ENCODE data around the gene GP1BA.
A peak's percentile ranks its signal among the peaks of the same experiment; 100 is the strongest.
"Not testable (repeated sequence)": the region's sequence is repeated elsewhere in the genome, so short reads cannot be mapped to it uniquely, and the experiment has no call there.

The GP1BA gene

DNA sequence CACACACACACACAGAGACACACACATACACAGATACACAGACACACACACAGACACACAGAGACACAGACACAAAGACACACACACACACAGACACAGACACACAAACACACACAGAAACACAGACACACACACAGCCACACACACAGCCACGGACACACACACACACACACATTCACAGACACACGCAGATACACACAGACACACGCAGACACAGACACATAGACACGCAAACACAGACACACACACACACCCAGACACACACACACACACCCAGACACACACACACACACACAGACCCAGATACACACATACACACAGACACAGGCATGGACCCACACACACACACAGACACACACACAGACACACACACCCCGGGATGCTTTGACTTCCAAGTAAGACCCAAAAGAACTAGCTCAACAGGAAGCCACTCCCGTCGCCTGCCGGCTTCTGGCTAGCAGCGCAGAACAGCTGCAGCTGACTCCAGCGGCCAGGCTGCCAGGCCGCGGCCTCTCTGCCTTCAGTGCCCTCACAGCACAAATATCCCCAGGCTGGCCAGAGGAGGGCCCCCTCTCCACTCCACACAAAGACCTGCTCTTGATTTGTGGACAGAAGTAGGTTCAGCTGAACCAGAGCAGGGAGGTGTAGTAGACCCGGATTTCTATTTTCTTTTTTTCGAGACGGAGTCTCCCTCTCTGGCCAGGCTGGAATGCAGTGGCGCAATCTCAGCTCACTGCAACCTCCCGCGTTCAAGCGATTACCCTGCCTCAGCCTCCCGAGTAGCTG, 23.2 kb upstream of the GP1BA start:
- Histone ChIP-seq H3K4me1 (ENCODE audit: insufficient read depth, low read length) (peaks cover 8% of the 10 kb centered on the region), H3K4me3 (ENCODE audit: low read length) (peak overlapping the region; percentile 31)

DNA sequence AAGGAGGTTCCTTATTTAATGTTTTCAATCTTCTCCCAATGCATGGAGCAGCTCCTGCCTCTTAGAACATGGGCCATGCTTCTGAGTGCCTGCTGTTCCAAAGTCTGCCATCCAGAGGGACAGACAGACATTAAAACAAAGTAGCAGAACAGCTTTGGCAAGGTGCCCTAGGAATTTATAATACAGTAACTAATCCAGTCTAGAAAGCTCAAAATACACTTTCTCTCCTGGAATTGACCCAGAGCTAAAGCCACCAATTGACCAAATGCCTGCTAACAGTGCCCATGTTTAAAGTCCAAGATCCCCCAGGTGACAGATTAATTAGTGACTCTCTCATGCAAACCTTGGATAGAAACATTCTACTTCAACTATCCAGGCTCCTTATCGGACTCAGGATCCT, 18.1 kb upstream of the GP1BA start:
- Histone ChIP-seq H3K4me3 (ENCODE audit: low read length) (no peak overlapping the region), H3K36me3 (ENCODE audit: insufficient read depth, low read length) (no peaks in the 10 kb centered on the region), H2AFZ (ENCODE audit: low read depth, low read length) (no peak overlapping the region), H3K27me3 (ENCODE audit: insufficient read depth, low read length) (no peaks in the 10 kb centered on the region), H3K4me1 (ENCODE audit: insufficient read depth, low read length) (no peaks in the 10 kb centered on the region), H3K9me3 (ENCODE audit: low read length) (no peaks in the 10 kb centered on the region)

More for the DNA sequence above, 23.2 kb upstream of the GP1BA start:
- Histone ChIP-seq H3K9me3 (ENCODE audit: low read length) (no peaks in the 10 kb centered on the region), H2AFZ (ENCODE audit: low read depth, low read length) (peak overlapping the region; percentile 70), H3K36me3 (ENCODE audit: insufficient read depth, low read length) (no peaks in the 10 kb centered on the region), H3K27me3 (ENCODE audit: insufficient read depth, low read length) (no peaks in the 10 kb centered on the region)

DNA sequence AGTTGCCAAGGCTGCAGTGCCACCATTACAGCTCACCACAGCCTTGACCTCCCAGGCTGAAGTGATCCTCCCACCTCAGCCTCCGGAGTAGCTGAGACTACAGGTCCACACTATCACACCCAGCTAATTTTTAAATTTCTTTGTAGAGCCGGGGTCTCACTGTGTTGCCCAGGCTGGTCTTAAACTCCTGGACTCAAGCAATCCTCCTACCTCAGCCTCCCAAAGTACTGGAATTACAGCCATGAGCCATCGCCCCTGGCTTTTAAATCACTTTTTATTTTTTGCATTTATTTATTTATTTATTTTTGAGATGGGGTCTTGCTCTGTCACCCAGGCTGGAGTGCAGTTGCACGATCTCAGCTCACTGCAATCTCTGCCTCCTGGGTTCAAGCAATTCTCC, 17.5 kb upstream of the GP1BA start:
- not testable (repeated sequence) for H3K4me1 ChIP-seq (ENCODE audit: insufficient read depth, low read length); H3K4me3 ChIP-seq (ENCODE audit: low read length); H3K36me3 ChIP-seq (ENCODE audit: insufficient read depth, low read length); H3K9me3 ChIP-seq (ENCODE audit: low read length); H3K27me3 ChIP-seq (ENCODE audit: insufficient read depth, low read length); H2AFZ ChIP-seq (ENCODE audit: low read depth, low read length)

DNA sequence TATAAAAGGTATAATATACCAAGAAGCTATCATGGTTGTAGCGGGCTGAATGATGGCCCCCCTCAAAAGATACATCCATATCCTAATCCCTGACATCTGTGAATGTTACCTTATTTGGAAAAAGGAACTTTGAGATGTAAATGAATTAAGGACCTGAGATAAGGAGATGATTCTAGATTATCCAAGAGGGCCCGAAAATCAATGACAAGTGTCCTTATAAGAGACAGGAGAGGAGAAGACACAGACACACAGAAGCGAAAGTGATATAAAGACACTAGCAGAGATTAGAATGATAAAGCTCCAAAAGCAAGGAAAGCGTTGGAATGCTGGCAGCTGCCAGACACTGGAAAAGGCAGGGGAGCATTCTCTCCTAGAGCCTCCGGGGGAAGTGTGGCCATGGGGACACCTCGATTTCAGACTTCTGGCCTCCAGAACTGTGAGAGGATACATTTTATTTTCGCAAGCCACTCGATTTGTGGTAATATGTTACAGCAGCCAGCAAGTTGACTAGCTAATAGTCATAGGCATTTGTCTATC, 12.5 kb upstream of the GP1BA start:
- peaks cover 3% of the 10 kb centered on the region for H3K4me1 ChIP-seq (ENCODE audit: insufficient read depth, low read length)
- H3K36me3 ChIP-seq (ENCODE audit: insufficient read depth, low read length): no peaks in the 10 kb centered on the region
- H2AFZ ChIP-seq (ENCODE audit: low read depth, low read length): no peak overlapping the region
- H3K27me3 ChIP-seq (ENCODE audit: insufficient read depth, low read length): no peaks in the 10 kb centered on the region
- H3K4me3 ChIP-seq (ENCODE audit: low read length): no peak overlapping the region
- no peaks in the 10 kb centered on the region for H3K9me3 ChIP-seq (ENCODE audit: low read length)

DNA sequence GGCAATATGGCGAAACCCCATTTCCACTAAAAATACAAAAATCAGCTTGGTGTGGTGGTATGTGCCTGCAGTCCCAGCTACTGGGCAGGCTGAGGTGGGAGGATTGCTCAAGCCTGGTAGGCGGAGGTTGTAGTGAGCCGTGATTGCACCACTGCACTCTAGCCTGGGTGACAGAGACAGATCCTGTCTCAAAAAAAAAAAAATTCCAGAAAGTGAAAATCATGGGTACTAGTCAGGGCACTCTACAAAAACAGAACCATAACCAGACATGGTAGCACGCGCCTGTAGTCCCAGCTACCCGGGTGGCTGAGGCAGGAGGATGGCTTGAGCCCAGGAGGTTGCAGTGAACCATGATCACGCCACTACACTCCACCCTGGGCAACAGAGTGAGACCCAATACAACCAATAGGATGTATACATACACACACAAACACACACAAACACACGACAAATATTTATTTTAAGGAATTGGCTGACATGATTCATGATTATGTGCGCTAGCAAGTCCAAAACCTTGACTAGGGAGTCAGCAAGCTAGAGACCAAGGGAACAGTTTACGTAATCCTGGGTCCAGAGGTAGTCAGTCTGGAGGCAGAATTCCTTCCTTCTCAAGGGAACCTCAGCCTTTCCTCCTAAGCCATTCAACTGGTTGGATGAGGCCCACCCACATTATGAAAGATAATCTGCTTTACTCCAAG, 11.6 kb upstream of the GP1BA start:
- no peak overlapping the region for H2AFZ ChIP-seq (ENCODE audit: low read depth, low read length)
- H3K4me3 ChIP-seq (ENCODE audit: low read length): no peak overlapping the region
- H3K36me3 ChIP-seq (ENCODE audit: insufficient read depth, low read length): no peaks in the 10 kb centered on the region
- no peaks in the 10 kb centered on the region for H3K9me3 ChIP-seq (ENCODE audit: low read length)
- H3K4me1 ChIP-seq (ENCODE audit: insufficient read depth, low read length): peaks cover 3% of the 10 kb centered on the region
- no peaks in the 10 kb centered on the region for H3K27me3 ChIP-seq (ENCODE audit: insufficient read depth, low read length)

DNA sequence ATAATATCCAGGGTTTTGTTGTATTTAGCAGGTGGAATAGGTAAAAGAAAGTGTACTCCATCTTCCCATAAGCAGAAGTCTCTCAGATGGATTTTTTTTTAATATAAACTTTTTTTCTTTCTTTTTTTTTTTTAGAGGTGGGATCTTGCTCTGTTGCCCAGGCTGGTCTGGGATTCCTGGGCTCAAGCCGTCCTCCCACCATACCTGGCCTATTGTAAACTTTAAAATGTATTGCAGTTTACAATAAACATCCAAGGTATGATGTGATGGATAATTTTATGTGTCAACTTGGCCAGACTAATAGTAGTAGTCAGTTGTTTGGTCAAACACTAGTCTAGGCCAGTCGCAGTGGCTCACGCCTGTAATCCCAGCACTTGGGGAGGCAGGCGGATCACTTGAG, 10.8 kb upstream of the GP1BA start:
- H3K4me3 ChIP-seq (ENCODE audit: low read length): no peak overlapping the region
- no peaks in the 10 kb centered on the region for H3K27me3 ChIP-seq (ENCODE audit: insufficient read depth, low read length)
- no peak overlapping the region for H2AFZ ChIP-seq (ENCODE audit: low read depth, low read length)
- no peaks in the 10 kb centered on the region for H3K9me3 ChIP-seq (ENCODE audit: low read length)
- H3K36me3 ChIP-seq (ENCODE audit: insufficient read depth, low read length): no peaks in the 10 kb centered on the region
- H3K4me1 ChIP-seq (ENCODE audit: insufficient read depth, low read length): peaks cover 3% of the 10 kb centered on the region

DNA sequence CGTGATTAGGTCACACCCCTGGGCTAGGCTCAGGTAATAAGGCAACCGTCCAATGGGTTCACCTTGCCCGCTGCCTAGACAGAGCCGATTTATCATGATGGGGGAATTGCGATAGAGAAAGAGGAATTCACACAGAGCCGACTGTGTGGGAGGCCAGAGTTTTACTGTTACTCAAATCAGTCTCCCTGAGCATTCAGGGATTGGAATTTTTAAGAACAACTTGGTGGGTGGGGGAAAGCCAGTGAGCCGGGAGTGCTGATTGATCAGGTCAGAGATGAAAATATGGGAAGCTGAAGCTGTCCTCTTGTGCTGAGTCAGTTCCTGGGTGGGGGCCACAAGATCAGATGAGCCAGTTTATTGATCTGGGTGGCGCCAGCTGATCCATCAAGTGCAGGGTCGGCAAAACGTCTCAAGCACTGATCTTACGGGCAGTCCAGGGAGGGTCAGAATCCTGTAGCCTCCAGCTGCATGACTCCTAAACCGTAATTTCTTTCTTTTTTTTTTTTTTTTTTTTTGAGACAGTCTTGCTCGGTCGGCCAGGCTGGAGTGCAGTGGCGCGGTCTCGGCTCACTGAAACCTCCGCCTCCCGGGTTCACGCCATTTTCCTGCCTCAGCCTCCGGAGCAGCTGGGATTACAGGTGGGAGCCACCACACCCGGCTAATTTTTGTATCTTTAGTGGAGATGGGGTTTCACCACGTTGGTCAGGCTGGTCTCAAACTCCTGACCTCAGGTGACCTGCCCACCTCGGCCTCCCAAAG, 5.3 kb upstream of the GP1BA start:
- not testable (repeated sequence) for H3K9me3 ChIP-seq (ENCODE audit: low read length); H3K4me1 ChIP-seq (ENCODE audit: insufficient read depth, low read length); H2AFZ ChIP-seq (ENCODE audit: low read depth, low read length); H3K4me3 ChIP-seq (ENCODE audit: low read length); H3K27me3 ChIP-seq (ENCODE audit: insufficient read depth, low read length); H3K36me3 ChIP-seq (ENCODE audit: insufficient read depth, low read length)

DNA sequence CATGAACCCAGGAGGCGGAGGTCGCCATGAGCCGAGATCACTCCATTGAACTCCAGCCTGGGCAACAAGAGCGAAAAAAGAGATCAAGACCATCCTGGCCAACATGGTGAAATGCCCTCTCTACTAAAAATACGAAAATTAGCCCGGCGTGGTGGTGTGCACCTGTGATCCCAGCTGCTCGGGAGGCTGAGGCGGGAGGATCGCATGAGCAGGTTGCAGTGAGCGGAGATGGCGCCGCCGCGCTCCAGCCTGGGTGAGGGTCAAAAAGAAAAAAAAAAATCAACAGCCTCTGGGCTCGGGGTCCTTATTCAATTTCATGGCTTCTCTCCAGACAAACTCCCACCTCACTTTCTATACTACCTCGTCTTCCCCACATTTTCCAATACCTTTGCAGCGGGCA, 3.2 kb upstream of the GP1BA start:
- Histone ChIP-seq H3K36me3 (ENCODE audit: insufficient read depth, low read length) (no peaks in the 10 kb centered on the region), H3K27me3 (ENCODE audit: insufficient read depth, low read length) (no peaks in the 10 kb centered on the region), H2AFZ (ENCODE audit: low read depth, low read length) (no peak overlapping the region), H3K4me3 (ENCODE audit: low read length) (no peak overlapping the region), H3K9me3 (ENCODE audit: low read length) (no peaks in the 10 kb centered on the region), H3K4me1 (ENCODE audit: insufficient read depth, low read length) (no peaks in the 10 kb centered on the region)

DNA sequence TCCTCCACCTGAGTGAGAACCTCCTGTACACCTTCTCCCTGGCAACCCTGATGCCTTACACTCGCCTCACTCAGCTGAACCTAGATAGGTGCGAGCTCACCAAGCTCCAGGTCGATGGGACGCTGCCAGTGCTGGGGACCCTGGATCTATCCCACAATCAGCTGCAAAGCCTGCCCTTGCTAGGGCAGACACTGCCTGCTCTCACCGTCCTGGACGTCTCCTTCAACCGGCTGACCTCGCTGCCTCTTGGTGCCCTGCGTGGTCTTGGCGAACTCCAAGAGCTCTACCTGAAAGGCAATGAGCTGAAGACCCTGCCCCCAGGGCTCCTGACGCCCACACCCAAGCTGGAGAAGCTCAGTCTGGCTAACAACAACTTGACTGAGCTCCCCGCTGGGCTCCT, 679 bp downstream of the GP1BA start:
- no peak overlapping the region for H3K4me3 ChIP-seq (ENCODE audit: low read length)
- H3K36me3 ChIP-seq (ENCODE audit: insufficient read depth, low read length): peaks cover 10% of the 10 kb centered on the region
- H3K27me3 ChIP-seq (ENCODE audit: insufficient read depth, low read length): no peaks in the 10 kb centered on the region
- H3K4me1 ChIP-seq (ENCODE audit: insufficient read depth, low read length): no peaks in the 10 kb centered on the region
- H3K9me3 ChIP-seq (ENCODE audit: low read length): no peaks in the 10 kb centered on the region
- no peak overlapping the region for H2AFZ ChIP-seq (ENCODE audit: low read depth, low read length)

DNA sequence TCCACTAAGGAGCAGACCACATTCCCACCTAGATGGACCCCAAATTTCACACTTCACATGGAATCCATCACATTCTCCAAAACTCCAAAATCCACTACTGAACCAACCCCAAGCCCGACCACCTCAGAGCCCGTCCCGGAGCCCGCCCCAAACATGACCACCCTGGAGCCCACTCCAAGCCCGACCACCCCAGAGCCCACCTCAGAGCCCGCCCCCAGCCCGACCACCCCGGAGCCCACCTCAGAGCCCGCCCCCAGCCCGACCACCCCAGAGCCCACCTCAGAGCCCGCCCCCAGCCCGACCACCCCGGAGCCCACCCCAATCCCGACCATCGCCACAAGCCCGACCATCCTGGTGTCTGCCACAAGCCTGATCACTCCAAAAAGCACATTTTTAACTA, 1.6 kb downstream of the GP1BA start:
- Histone ChIP-seq H3K4me1 (ENCODE audit: insufficient read depth, low read length) (peaks cover 4% of the 10 kb centered on the region), H3K4me3 (ENCODE audit: low read length) (no peak overlapping the region), H3K27me3 (ENCODE audit: insufficient read depth, low read length) (no peaks in the 10 kb centered on the region), H3K36me3 (ENCODE audit: insufficient read depth, low read length) (peaks cover 17% of the 10 kb centered on the region), H2AFZ (ENCODE audit: low read depth, low read length) (no peak overlapping the region), H3K9me3 (ENCODE audit: low read length) (no peaks in the 10 kb centered on the region)

DNA sequence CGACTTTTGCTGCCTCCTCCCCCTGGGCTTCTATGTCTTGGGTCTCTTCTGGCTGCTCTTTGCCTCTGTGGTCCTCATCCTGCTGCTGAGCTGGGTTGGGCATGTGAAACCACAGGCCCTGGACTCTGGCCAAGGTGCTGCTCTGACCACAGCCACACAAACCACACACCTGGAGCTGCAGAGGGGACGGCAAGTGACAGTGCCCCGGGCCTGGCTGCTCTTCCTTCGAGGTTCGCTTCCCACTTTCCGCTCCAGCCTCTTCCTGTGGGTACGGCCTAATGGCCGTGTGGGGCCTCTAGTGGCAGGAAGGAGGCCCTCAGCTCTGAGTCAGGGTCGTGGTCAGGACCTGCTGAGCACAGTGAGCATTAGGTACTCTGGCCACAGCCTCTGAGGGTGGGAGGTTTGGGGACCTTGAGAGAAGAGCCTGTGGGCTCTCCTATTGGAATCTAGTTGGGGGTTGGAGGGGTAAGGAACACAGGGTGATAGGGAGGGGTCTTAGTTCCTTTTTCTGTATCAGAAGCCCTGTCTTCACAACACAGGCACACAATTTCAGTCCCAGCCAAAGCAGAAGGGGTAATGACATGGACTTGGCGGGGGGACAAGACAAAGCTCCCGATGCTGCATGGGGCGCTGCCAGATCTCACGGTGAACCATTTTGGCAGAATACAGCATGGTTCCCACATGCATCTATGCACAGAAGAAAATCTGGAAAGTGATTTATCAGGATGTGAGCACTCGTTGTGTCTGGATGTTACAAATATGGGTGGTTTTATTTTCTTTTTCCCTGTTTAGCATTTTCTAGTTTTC, 2.3 kb downstream of the GP1BA start:
- Histone ChIP-seq H3K4me3 (ENCODE audit: low read length) (no peak overlapping the region), H3K27me3 (ENCODE audit: insufficient read depth, low read length) (no peaks in the 10 kb centered on the region), H3K9me3 (ENCODE audit: low read length) (no peaks in the 10 kb centered on the region), H3K4me1 (ENCODE audit: insufficient read depth, low read length) (peaks cover 11% of the 10 kb centered on the region), H2AFZ (ENCODE audit: low read depth, low read length) (no peak overlapping the region), H3K36me3 (ENCODE audit: insufficient read depth, low read length) (peaks cover 17% of the 10 kb centered on the region)

DNA sequence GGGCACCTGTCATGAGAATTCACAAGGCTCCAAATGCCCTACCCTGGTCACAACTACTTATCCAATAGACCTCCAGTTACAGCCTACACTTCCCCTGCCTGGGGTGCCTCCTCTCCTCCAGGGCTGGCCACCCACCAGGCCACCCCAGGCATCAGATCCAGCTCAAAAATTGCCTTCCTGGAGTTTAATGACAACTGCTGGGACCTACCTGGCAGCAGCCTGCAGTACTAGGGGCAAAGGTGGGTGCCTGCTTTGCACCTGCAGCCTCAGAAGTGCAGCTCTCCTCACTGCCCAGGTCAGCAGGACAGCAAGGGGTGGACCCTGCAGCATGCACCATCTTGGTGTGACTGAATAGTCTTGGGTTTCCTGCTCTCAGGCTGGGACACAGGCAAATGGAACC, 3.6 kb downstream of the GP1BA start:
- Histone ChIP-seq H3K36me3 (ENCODE audit: insufficient read depth, low read length) (peaks cover 17% of the 10 kb centered on the region), H3K4me1 (ENCODE audit: insufficient read depth, low read length) (peaks cover 11% of the 10 kb centered on the region), H2AFZ (ENCODE audit: low read depth, low read length) (no peak overlapping the region), H3K9me3 (ENCODE audit: low read length) (no peaks in the 10 kb centered on the region), H3K27me3 (ENCODE audit: insufficient read depth, low read length) (no peaks in the 10 kb centered on the region), H3K4me3 (ENCODE audit: low read length) (no peak overlapping the region)

Data from neuron (in vitro differentiated cells).